ENCODE results near the gene SLC11A2. TPM values are rescaled to one million over a fixed set of nuclear protein-coding genes. Genes with fewer than 3 reads are reported as not detected.

Gene SLC11A2
- total RNA-seq, 4 donors from 2014 or later, result 22.9 to 71.0 (median 61.4) TPM

- H3K27me3 ChIP-seq, result no peaks in the 10 kb centered on the region
- H3K4me1 ChIP-seq, result no peaks in the 10 kb centered on the region
- no peaks in the 10 kb centered on the region for H3K9me3 ChIP-seq
- no peak overlapping the region for H3K4me3 ChIP-seq
- intact Hi-C loops (cut with DNase I; ENCODE audit: low total_unique reads), result no loop called here
- no peak for DNase-seq
- TF ChIP-seq CTCF (IDR thresholded peaks at IDR 0.05) (no peak), POLR2A (IDR thresholded peaks at IDR 0.05) (no peak)
- no peaks in the 10 kb centered on the region for H3K36me3 ChIP-seq
- no peak overlapping the region for H3K27ac ChIP-seq
Measured at GRCh38 chr12:51027342-51027835, 1.2 kb upstream of the SLC11A2 start.

GRCh38 chr12:51025338-51025835 is 797 bp downstream of the SLC11A2 start:
- Histone ChIP-seq H3K27ac (peak overlapping the region; percentile 85 to 87), H3K4me3 (peak overlapping the region; percentile 59 to 77), H3K9me3 (no peaks in the 10 kb centered on the region), H3K27me3 (no peaks in the 10 kb centered on the region), H3K36me3 (no peaks in the 10 kb centered on the region), H3K4me1 (no peaks in the 10 kb centered on the region)
- no peak for DNase-seq
- intact Hi-C loops (cut with DNase I; ENCODE audit: low total_unique reads), result no loop called here
- TF ChIP-seq POLR2A (IDR thresholded peaks at IDR 0.05) (no peak), CTCF (IDR thresholded peaks at IDR 0.05) (no peak)

- Histone ChIP-seq H3K27me3 (no peaks in the 10 kb centered on the region), H3K36me3 (no peaks in the 10 kb centered on the region), H3K4me3 (peak overlapping the region in 1 of 2 donors; percentile 77), H3K27ac (peak overlapping the region; percentile 85 to 87), H3K9me3 (no peaks in the 10 kb centered on the region), H3K4me1 (no peaks in the 10 kb centered on the region)
- TF ChIP-seq CTCF (IDR thresholded peaks at IDR 0.05), result no peak
- no peak for TF ChIP-seq POLR2A (IDR thresholded peaks at IDR 0.05)
- intact Hi-C loops (cut with DNase I; ENCODE audit: low total_unique reads), result no loop called here
- no peak for DNase-seq
Measured at GRCh38 chr12:51023625-51024382, 2.4 kb downstream of the SLC11A2 start.

GRCh38 chr12:51021694-51022093 is 4.5 kb downstream of the SLC11A2 start:
- Histone ChIP-seq H3K27ac (no peak overlapping the region), H3K9me3 (no peaks in the 10 kb centered on the region), H3K27me3 (no peaks in the 10 kb centered on the region), H3K36me3 (no peaks in the 10 kb centered on the region), H3K4me1 (no peaks in the 10 kb centered on the region), H3K4me3 (no peak overlapping the region)
- DNase-seq, result no peak
- intact Hi-C loops (cut with DNase I; ENCODE audit: low total_unique reads), result no loop called here
- TF ChIP-seq CTCF (IDR thresholded peaks at IDR 0.05), result no peak
- no peak for TF ChIP-seq POLR2A (IDR thresholded peaks at IDR 0.05)

GRCh38 chr12:51020448-51021182 is 5.6 kb downstream of the SLC11A2 start:
- H3K4me3 ChIP-seq, result no peak overlapping the region
- no peaks in the 10 kb centered on the region for H3K27me3 ChIP-seq
- TF ChIP-seq POLR2A (IDR thresholded peaks at IDR 0.05) (no peak), CTCF (IDR thresholded peaks at IDR 0.05) (no peak)
- no peak for DNase-seq
- H3K9me3 ChIP-seq, result no peaks in the 10 kb centered on the region
- H3K27ac ChIP-seq, result no peak overlapping the region
- no peaks in the 10 kb centered on the region for H3K4me1 ChIP-seq
- no peaks in the 10 kb centered on the region for H3K36me3 ChIP-seq
- intact Hi-C loops (cut with DNase I; ENCODE audit: low total_unique reads), result no loop called here
